Smooth muscle cell (in vitro differentiated cells): ENCODE measurements around the gene WWP2. TPM values are rescaled to one million over a fixed set of nuclear protein-coding genes. Genes with fewer than 3 reads are reported as not detected.

ENCODE experiments used
- DNase-seq: peaks from one replicate; lab custom pipeline; 2025; ENCODE audit not compliant: unreplicated experiment; lab: John Stamatoyannopoulos, UW
- H2AFZ ChIP-seq: fragments of 200-600 bp; sonication (generic); 2 replicates; pipeline ENCODE4 v1.6.0; 2016; ENCODE audit warnings: antibody characterized with exemption, low read depth, mild to moderate bottlenecking
- H3F3A ChIP-seq: fragments of 200-600 bp; sonication (generic); 2 replicates; pipeline ENCODE4 v1.6.0; 2017; ENCODE audit warnings: antibody characterized with exemption, low read depth
- H3K27ac ChIP-seq: fragments of 200-600 bp; sonication (generic); 2 replicates; pipeline ENCODE4 v1.5.1; 2016; ENCODE audit warnings: low read depth, mild to moderate bottlenecking
- H3K27me3 ChIP-seq: fragments of 200-600 bp; sonication (generic); 2 replicates; pipeline ENCODE4 v1.6.1; 2016; ENCODE audit warnings: low read depth, mild to moderate bottlenecking
- H3K36me3 ChIP-seq: fragments of 200-600 bp; sonication (generic); 2 replicates; pipeline ENCODE4 v1.5.1; 2016; ENCODE audit warnings: low read depth
- H3K4me1 ChIP-seq: fragments of 200-600 bp; sonication (generic); 2 replicates; pipeline ENCODE4 v1.5.1; 2016; ENCODE audit warnings: low read depth
- H3K4me2 ChIP-seq: fragments of 200-600 bp; sonication (generic); 2 replicates; pipeline ENCODE4 v1.6.0; 2016; ENCODE audit warnings: mild to moderate bottlenecking
- H3K4me3 ChIP-seq: fragments of 200-600 bp; sonication (generic); 2 replicates; pipeline ENCODE4 v1.5.1; 2016; ENCODE audit warnings: mild to moderate bottlenecking
- H3K79me2 ChIP-seq: fragments of 200-600 bp; sonication (generic); 2 replicates; pipeline ENCODE4 v1.6.0; 2016; ENCODE audit warnings: low read depth, mild to moderate bottlenecking
- H3K9ac ChIP-seq: fragments of 200-600 bp; sonication (generic); 2 replicates; pipeline ENCODE4 v1.6.0; 2016; ENCODE audit warnings: low read depth
- H3K9me3 ChIP-seq: fragments of 200-600 bp; sonication (generic); replicated peaks from 2 replicates; pipeline ENCODE4 v1.5.1; 2016; ENCODE audit warnings: low read depth
- H4K20me1 ChIP-seq: fragments of 200-600 bp; sonication (generic); 2 replicates; pipeline ENCODE4 v1.6.0; 2016; ENCODE audit warnings: low read depth
- WGBS: methylation state at CpG from one replicate; pipeline ENCODE4 v1.1.7; 2016; ENCODE audit warnings: low lambda C conversion rate; 5-methylcytosine and 5-hydroxymethylcytosine counted together
- polyA plus RNA-seq: library from polyadenylated mRNA; unstranded; fragments of >200 nt; fragmentation: Nextera tagmentation; extraction: Ambion mirVana; gene quantifications from 2 replicates; pipeline ENCODE4 v1.2.1, GENCODE V29; 2016
- total RNA-seq: library from RNA; depleted of rRNA; stranded (reverse); fragments of >200 nt; gene quantifications from 2 replicates; pipeline ENCODE4 v1.2.3, GENCODE V29; 2014
- TF ChIP-seq, protein P1 (sequence below): fragments of 200-600 bp; sonication (generic); IDR thresholded peaks from 2 replicates; pipeline ENCODE4 v1.5.1; 2017; ENCODE audit warnings: borderline replicate concordance, mild to moderate bottlenecking, antibody characterized with exemption; ENCODE audit not compliant: insufficient read depth, poor library complexity, severe bottlenecking

Gene WWP2
- total and polyA plus RNA-seq, 2 experiments from 2014 or later, result 7.8 to 9.0 TPM

DNA sequence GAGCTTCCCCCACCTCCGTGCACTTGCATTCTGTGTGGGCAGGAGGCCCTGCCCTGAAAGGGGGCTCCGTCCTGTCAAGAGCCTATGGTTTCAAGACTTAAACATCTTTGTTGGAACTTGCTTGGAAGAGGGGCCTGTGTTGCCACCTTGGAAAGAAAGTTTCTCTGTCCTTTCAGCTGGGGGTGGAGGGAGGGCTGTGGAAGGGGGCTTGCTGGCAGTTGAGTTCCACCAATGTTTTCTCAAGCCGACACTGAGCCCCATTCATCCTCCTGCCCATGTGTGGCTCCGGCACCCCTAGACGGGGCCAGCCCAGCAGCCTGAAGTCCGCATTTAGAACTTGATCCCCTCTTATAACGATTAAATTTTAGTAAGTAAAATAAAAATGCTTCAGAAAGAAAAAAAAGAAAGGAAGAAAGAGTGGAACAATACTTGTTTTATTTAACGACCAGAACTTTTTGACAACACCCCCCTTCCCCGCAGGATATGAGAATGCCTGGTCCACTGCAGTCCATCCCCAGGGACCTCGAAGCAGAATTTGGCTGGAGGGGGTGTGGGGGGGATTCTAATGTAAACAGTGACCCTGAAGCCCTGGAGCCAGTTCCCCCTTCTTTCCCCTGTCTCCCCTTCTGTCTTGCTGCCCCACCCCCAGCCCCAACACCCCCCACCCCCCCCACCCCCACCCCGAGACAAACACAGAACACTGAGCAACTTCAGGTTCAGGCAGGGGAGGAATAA, 162.1 kb downstream of the WWP2 start:
- H3K4me3 ChIP-seq, result no peak overlapping the region
- H3K27me3 ChIP-seq, result no peaks in the 10 kb centered on the region
- H3K4me1 ChIP-seq, result no peaks in the 10 kb centered on the region
- no peaks in the 10 kb centered on the region for H4K20me1 ChIP-seq
- H3K4me2 ChIP-seq, result no peak overlapping the region
- H2AFZ ChIP-seq, result no peak overlapping the region
- H3K9ac ChIP-seq, result no peak overlapping the region
- 89% methylated on average over 11 of the region's 11 CpGs for WGBS
- H3K36me3 ChIP-seq, result no peaks in the 10 kb centered on the region
- H3K79me2 ChIP-seq, result no peaks in the 10 kb centered on the region
- DNase-seq, result no peak
- peak overlapping the region; percentile 74 for H3K27ac ChIP-seq
- no peaks in the 10 kb centered on the region for H3K9me3 ChIP-seq
- H3F3A ChIP-seq, result no peaks in the 10 kb centered on the region
- TF ChIP-seq, protein P1, sequence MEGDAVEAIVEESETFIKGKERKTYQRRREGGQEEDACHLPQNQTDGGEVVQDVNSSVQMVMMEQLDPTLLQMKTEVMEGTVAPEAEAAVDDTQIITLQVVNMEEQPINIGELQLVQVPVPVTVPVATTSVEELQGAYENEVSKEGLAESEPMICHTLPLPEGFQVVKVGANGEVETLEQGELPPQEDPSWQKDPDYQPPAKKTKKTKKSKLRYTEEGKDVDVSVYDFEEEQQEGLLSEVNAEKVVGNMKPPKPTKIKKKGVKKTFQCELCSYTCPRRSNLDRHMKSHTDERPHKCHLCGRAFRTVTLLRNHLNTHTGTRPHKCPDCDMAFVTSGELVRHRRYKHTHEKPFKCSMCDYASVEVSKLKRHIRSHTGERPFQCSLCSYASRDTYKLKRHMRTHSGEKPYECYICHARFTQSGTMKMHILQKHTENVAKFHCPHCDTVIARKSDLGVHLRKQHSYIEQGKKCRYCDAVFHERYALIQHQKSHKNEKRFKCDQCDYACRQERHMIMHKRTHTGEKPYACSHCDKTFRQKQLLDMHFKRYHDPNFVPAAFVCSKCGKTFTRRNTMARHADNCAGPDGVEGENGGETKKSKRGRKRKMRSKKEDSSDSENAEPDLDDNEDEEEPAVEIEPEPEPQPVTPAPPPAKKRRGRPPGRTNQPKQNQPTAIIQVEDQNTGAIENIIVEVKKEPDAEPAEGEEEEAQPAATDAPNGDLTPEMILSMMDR, result no peak

DNA sequence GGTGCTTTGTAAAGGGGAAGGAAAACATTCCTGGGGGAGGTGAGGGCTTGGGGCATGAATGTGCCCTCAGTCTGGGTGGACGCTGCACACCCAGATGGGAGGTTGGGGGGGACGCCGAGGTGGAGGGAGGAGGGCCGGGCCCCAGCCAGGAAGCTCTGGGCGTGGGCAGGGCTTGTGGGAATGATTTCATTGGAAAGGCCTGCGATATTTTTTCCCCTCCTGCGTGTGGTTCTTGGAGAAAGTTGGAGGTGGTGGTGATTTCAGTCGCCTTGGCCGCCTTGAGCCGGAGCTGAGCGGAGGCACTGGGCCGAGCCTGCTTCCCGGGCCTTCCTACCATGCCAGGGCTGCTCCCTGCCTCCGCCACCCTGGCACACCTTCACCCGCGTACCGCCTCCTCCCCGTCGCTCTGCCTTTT, 162.7 kb downstream of the WWP2 start:
- H3K4me2 ChIP-seq, result peak overlapping the region; percentile 58
- TF ChIP-seq, protein P1, result no peak
- peak overlapping the region; percentile 65 for H2AFZ ChIP-seq
- WGBS, result 67% methylated on average over 12 of the region's 19 CpGs
- H3K27ac ChIP-seq, result peak overlapping the region; percentile 74
- no peak for DNase-seq
- no peaks in the 10 kb centered on the region for H3K79me2 ChIP-seq
- H3K9me3 ChIP-seq, result no peaks in the 10 kb centered on the region
- H3K27me3 ChIP-seq, result no peaks in the 10 kb centered on the region
- peak overlapping the region; percentile 62 for H3K9ac ChIP-seq
- no peaks in the 10 kb centered on the region for H4K20me1 ChIP-seq
- no peaks in the 10 kb centered on the region for H3K36me3 ChIP-seq
- no peaks in the 10 kb centered on the region for H3F3A ChIP-seq
- H3K4me3 ChIP-seq, result no peak overlapping the region
- H3K4me1 ChIP-seq, result no peaks in the 10 kb centered on the region

DNA sequence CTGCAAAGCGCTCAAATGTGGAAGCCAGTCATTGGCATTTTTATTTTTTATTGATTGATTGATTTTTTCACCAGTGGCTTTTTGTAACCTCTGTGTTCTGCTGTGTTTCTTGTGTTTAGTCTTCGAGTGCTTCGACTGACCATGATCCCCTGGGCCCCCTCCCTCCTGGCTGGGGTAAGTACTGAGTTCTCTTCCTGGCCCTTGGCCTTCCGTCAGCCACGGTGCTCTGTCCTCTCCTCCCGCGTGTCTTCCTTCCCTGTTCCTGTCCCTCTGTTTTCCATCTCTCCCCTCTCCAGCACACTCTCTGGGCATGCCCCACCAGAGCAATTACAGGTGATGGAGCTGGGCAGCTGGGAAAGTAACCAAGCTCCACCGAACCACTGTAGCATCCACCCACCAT, 163.2 kb downstream of the WWP2 start:
- Histone ChIP-seq H3K9me3 (no peaks in the 10 kb centered on the region), H3K27me3 (no peaks in the 10 kb centered on the region), H3K79me2 (no peaks in the 10 kb centered on the region), H3K4me1 (no peaks in the 10 kb centered on the region), H3K27ac (peak overlapping the region; percentile 74), H3K36me3 (no peaks in the 10 kb centered on the region), H2AFZ (peak overlapping the region; percentile 65), H3K4me2 (peak overlapping the region; percentile 58), H3K9ac (peak overlapping the region; percentile 62), H4K20me1 (no peaks in the 10 kb centered on the region), H3F3A (no peaks in the 10 kb centered on the region), H3K4me3 (no peak overlapping the region)
- DNase-seq, result no peak
- WGBS, result 84% methylated on average over 4 of the region's 8 CpGs
- TF ChIP-seq, protein P1, result no peak

- H3K9ac ChIP-seq, result no peak overlapping the region
- no peak overlapping the region for H3K4me3 ChIP-seq
- no peaks in the 10 kb centered on the region for H3K36me3 ChIP-seq
- H2AFZ ChIP-seq, result no peak overlapping the region
- no peak overlapping the region for H3K4me2 ChIP-seq
- no peaks in the 10 kb centered on the region for H3K79me2 ChIP-seq
- no peaks in the 10 kb centered on the region for H3F3A ChIP-seq
- no peaks in the 10 kb centered on the region for H3K9me3 ChIP-seq
- TF ChIP-seq, protein P1, result no peak
- WGBS, result 97% methylated on average over 8 of the region's 8 CpGs
- H3K4me1 ChIP-seq, result no peaks in the 10 kb centered on the region
- H4K20me1 ChIP-seq, result no peaks in the 10 kb centered on the region
- H3K27me3 ChIP-seq, result no peaks in the 10 kb centered on the region
- no peak overlapping the region for H3K27ac ChIP-seq
- DNase-seq, result no peak
These were observed 164.1 kb downstream of the WWP2 start for GRCh38 chr16:69926241-69926640.
